H9 (cell line): ENCODE results near the gene MAST4. TPM values are rescaled to one million over a fixed set of nuclear protein-coding genes. Genes with fewer than 3 reads are reported as not detected.

Experiments used
- DNase-seq: peaks from one replicate; pipeline ENCODE4 v3.0.0-alpha.2; 2017
- H2AFZ ChIP-seq: one replicate; pipeline ENCODE4 v1.6.1; 2013; ENCODE audit warnings: mild to moderate bottlenecking, low read length, control low read depth, moderate library complexity
- H2AK5ac ChIP-seq: 2 replicates; pipeline ENCODE4 v1.6.1; 2013; ENCODE audit warnings: low read length, control low read depth, mixed read lengths; ENCODE audit not compliant: insufficient read length
- H2BK120ac ChIP-seq: one replicate; pipeline ENCODE4 v1.6.1; 2013; ENCODE audit warnings: low read depth, mild to moderate bottlenecking, low read length, control low read depth, inconsistent platforms; ENCODE audit not compliant: poor library complexity, severe bottlenecking
- H2BK12ac ChIP-seq: 2 replicates; pipeline ENCODE4 v1.6.1; 2013; ENCODE audit warnings: low read length, control low read depth, mixed read lengths, low read depth; ENCODE audit not compliant: insufficient read length
- H2BK15ac ChIP-seq: 2 replicates; pipeline ENCODE4 v1.6.1; 2013; ENCODE audit warnings: low read depth, low read length, control low read depth
- H2BK20ac ChIP-seq: one replicate; pipeline ENCODE4 v1.6.1; 2013; ENCODE audit warnings: low read depth, mild to moderate bottlenecking, low read length, control low read depth, inconsistent platforms; ENCODE audit not compliant: poor library complexity, severe bottlenecking
- H2BK5ac ChIP-seq: 2 replicates; pipeline ENCODE4 v1.6.1; 2013; ENCODE audit warnings: low read length, control low read depth, mixed read lengths; ENCODE audit not compliant: insufficient read length
- H3K14ac ChIP-seq: 2 replicates; pipeline ENCODE4 v1.6.1; 2013; ENCODE audit warnings: low read length, control low read depth; ENCODE audit not compliant: insufficient read depth
- H3K18ac ChIP-seq: 2 replicates; pipeline ENCODE4 v1.6.1; 2013; ENCODE audit warnings: low read depth, mild to moderate bottlenecking, mixed read lengths, low read length, control low read depth; ENCODE audit not compliant: insufficient read length
- H3K23ac ChIP-seq: 2 replicates; pipeline ENCODE4 v1.6.1; 2013; ENCODE audit warnings: low read length, control low read depth, mixed read lengths, low read depth; ENCODE audit not compliant: insufficient read length
- H3K23me2 ChIP-seq: 2 replicates; pipeline ENCODE4 v1.6.1; 2013; ENCODE audit warnings: low read depth, mild to moderate bottlenecking, mixed read lengths, low read length, control low read depth; ENCODE audit not compliant: insufficient read length, poor library complexity, severe bottlenecking
- H3K27ac ChIP-seq: 2 replicates; pipeline ENCODE4 v1.5.1; 2013; ENCODE audit warnings: low read length, control low read depth, mixed read lengths, low read depth; ENCODE audit not compliant: insufficient read length
- H3K27me3 ChIP-seq: 2 replicates; pipeline ENCODE4 v1.6.1; 2013; ENCODE audit warnings: low read length, control low read depth, inconsistent platforms; ENCODE audit not compliant: insufficient read depth
- H3K4ac ChIP-seq: 2 replicates; pipeline ENCODE4 v1.6.1; 2013; ENCODE audit warnings: low read depth, mild to moderate bottlenecking, control low read depth, inconsistent platforms, low read length, moderate library complexity
- H3K4me1 ChIP-seq: 2 replicates; pipeline ENCODE4 v1.6.1; 2013; ENCODE audit warnings: low read length, control low read depth, inconsistent platforms; ENCODE audit not compliant: insufficient read depth
- H3K4me2 ChIP-seq: 2 replicates; pipeline ENCODE4 v1.6.1; 2013; ENCODE audit warnings: low read length, control low read depth, mixed read lengths; ENCODE audit not compliant: insufficient read length, insufficient read depth
- H3K56ac ChIP-seq: 2 replicates; pipeline ENCODE4 v1.6.1; 2013; ENCODE audit warnings: low read depth, mild to moderate bottlenecking, mixed read lengths, low read length, control low read depth; ENCODE audit not compliant: insufficient read length
- H3K79me1 ChIP-seq: 2 replicates; pipeline ENCODE4 v1.6.1; 2013; ENCODE audit warnings: low read depth, mild to moderate bottlenecking, moderate library complexity, low read length, control low read depth, inconsistent platforms; ENCODE audit not compliant: insufficient read depth, poor library complexity, severe bottlenecking
- H3K79me2 ChIP-seq: 2 replicates; pipeline ENCODE4 v1.6.1; 2013; ENCODE audit warnings: low read length, control low read depth, inconsistent platforms; ENCODE audit not compliant: insufficient read depth
- H3K9ac ChIP-seq: 2 replicates; pipeline ENCODE4 v1.6.1; 2013; ENCODE audit warnings: low read length, control low read depth, mixed read lengths; ENCODE audit not compliant: insufficient read length; ENCODE audit errors: extremely low read depth
- H3K9me3 ChIP-seq: one replicate; pipeline ENCODE4 v1.6.1; 2013; ENCODE audit warnings: low read depth, low read length, inconsistent platforms; ENCODE audit not compliant: control insufficient read depth
- H3T11ph ChIP-seq: one replicate; pipeline ENCODE4 v1.6.1; 2013; ENCODE audit warnings: mild to moderate bottlenecking, low read length, control low read depth, inconsistent platforms
- H4K20me1 ChIP-seq: one replicate; pipeline ENCODE4 v1.6.1; 2013; ENCODE audit not compliant: control insufficient read depth, insufficient read length, insufficient read depth
- H4K5ac ChIP-seq: 2 replicates; pipeline ENCODE4 v1.6.1; 2013; ENCODE audit warnings: low read depth, mild to moderate bottlenecking, mixed read lengths, low read length, control low read depth; ENCODE audit not compliant: insufficient read length
- H4K8ac ChIP-seq: replicated peaks from 2 replicates; pipeline ENCODE4 v1.6.1; 2013; ENCODE audit warnings: low read length, control low read depth, mixed read lengths, low read depth; ENCODE audit not compliant: insufficient read length
- H4K91ac ChIP-seq: 2 replicates; pipeline ENCODE4 v1.6.1; 2013; ENCODE audit warnings: low read depth, mild to moderate bottlenecking, moderate library complexity, mixed read lengths, low read length, control low read depth; ENCODE audit not compliant: insufficient read length
- H3K27ac Mint-ChIP-seq, 3 experiments: 2 replicates in 2 of 3; 3 replicates in 1 of 3; pipeline ENCODE4 v1.8.0; 2020 to 2021; ENCODE audit warnings: mixed read lengths in 3 of 3, mild to moderate bottlenecking in 1 of 3, moderate library complexity in 1 of 3
- H3K27me3 Mint-ChIP-seq: 2 replicates; pipeline ENCODE4 v1.8.0; 2021; ENCODE audit warnings: low read depth, mild to moderate bottlenecking, moderate library complexity, mixed read lengths
- H3K36me3 Mint-ChIP-seq, 3 experiments: 2 replicates in 2 of 3; 3 replicates in 1 of 3; pipeline ENCODE4 v1.8.0; 2020 to 2021; ENCODE audit warnings: low read depth in 3 of 3, mixed read lengths in 3 of 3; ENCODE audit not compliant: insufficient read depth in 1 of 3
- H3K4me1 Mint-ChIP-seq, 2 experiments: 2 replicates each; pipeline ENCODE4 v1.8.0; 2020; ENCODE audit warnings: mixed read lengths in 2 of 2
- H3K4me3 Mint-ChIP-seq, 2 experiments: 2 replicates in 1 of 2; 3 replicates in 1 of 2; pipeline ENCODE4 v1.8.0; 2020 to 2021; ENCODE audit warnings: mild to moderate bottlenecking in 2 of 2, mixed read lengths in 2 of 2, moderate library complexity in 1 of 2
- H3K9me3 Mint-ChIP-seq, 2 experiments: 2 replicates in 1 of 2; 3 replicates in 1 of 2; pipeline ENCODE4 v1.8.0; 2020; ENCODE audit warnings: mild to moderate bottlenecking in 2 of 2, mixed read lengths in 2 of 2, moderate library complexity in 1 of 2
- total RNA-seq: library from RNA; stranded (reverse); gene quantifications from 2 replicates; pipeline ENCODE4 v1.2.1, GENCODE V29; 2021
- TF ChIP-seq, protein P1 (sequence below): fragments of 200-600 bp; sonication (generic); conservative IDR thresholded peaks from 3 replicates; pipeline ENCODE4 v1.8.0; 2021; ENCODE audit warnings: antibody characterized with exemption, mild to moderate bottlenecking

Gene MAST4
- total RNA-seq, 1 experiment from 2014 or later = 3.7 TPM

DNA sequence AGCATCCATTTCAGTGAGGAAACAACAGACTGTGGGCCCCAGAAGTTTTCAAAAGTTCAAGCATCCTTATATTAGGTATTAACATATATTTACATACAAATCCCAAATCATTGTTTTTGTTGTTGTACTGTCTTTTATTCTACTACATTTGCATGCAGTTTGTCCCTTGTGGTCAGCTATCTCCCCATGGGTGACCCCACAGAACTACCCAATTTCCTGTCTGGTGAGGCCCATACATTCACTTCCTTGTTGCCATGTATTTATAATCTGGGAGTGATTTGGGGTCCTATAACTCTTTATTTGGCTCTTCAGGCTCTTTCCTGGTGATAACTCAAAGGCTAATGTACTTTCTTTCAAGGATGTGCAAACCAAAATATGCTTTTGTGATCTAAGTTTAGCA is 603.7 kb downstream of the MAST4 start:
- TF ChIP-seq, protein P1, sequence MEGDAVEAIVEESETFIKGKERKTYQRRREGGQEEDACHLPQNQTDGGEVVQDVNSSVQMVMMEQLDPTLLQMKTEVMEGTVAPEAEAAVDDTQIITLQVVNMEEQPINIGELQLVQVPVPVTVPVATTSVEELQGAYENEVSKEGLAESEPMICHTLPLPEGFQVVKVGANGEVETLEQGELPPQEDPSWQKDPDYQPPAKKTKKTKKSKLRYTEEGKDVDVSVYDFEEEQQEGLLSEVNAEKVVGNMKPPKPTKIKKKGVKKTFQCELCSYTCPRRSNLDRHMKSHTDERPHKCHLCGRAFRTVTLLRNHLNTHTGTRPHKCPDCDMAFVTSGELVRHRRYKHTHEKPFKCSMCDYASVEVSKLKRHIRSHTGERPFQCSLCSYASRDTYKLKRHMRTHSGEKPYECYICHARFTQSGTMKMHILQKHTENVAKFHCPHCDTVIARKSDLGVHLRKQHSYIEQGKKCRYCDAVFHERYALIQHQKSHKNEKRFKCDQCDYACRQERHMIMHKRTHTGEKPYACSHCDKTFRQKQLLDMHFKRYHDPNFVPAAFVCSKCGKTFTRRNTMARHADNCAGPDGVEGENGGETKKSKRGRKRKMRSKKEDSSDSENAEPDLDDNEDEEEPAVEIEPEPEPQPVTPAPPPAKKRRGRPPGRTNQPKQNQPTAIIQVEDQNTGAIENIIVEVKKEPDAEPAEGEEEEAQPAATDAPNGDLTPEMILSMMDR = no peak
- Histone ChIP-seq H4K8ac (no peak overlapping the region), H4K91ac (no peak overlapping the region), H3K79me1 (no peaks in the 10 kb centered on the region), H2BK12ac (no peak overlapping the region), H3K4me2 (no peak overlapping the region), H4K5ac (no peak overlapping the region), H3K14ac (no peak overlapping the region), H3K27ac (no peak overlapping the region), H2BK15ac (no peak overlapping the region), H3K27me3 (no peaks in the 10 kb centered on the region), H3K18ac (no peak overlapping the region), H3K56ac (no peak overlapping the region), H4K20me1 (no peaks in the 10 kb centered on the region), H2BK120ac (no peak overlapping the region), H2BK5ac (no peak overlapping the region), H3K23me2 (no peaks in the 10 kb centered on the region), H3K23ac (no peak overlapping the region), H2AK5ac (no peak overlapping the region), H2BK20ac (no peak overlapping the region), H3K9me3 (no peaks in the 10 kb centered on the region), H3K79me2 (no peaks in the 10 kb centered on the region), H3K4me1 (no peaks in the 10 kb centered on the region; the same call in 1 of the 2 replicates), H3K9ac (no peak overlapping the region), H2AFZ (no peak overlapping the region), H3K4ac (no peak overlapping the region), H3T11ph (no peak overlapping the region)
- peaks cover 0 to 8% of the 10 kb centered on the region in 2 experiments; a peak in 3 of 5 replicates for H3K9me3 Mint-ChIP-seq
- no peak overlapping the region; a peak in 1 of 7 replicates for H3K27ac Mint-ChIP-seq
- peaks cover 0 to 9% (median 1%) of the 10 kb centered on the region in 3 experiments; a peak in 4 of 7 replicates for H3K36me3 Mint-ChIP-seq
- no peaks in the 10 kb centered on the region for H3K27me3 Mint-ChIP-seq
- H3K4me3 Mint-ChIP-seq = no peak overlapping the region
- peaks cover 6% of the 10 kb centered on the region in 2 experiments for H3K4me1 Mint-ChIP-seq
- DNase-seq = no peak
